GM19467 (cell line): Measurements from ENCODE around the gene TNFAIP8L3.

Experiments
- ATAC-seq: cut with Tn5 transposase; IDR thresholded peaks from one replicate; pipeline ENCODE4 v1.9.1; 2021; ENCODE audit warnings: mild to moderate bottlenecking, moderate library complexity; ENCODE audit not compliant: unreplicated experiment

Gene TNFAIP8L3

GRCh38 chr15:51117270-51117669 lies 22.6 kb upstream of the TNFAIP8L3 start:
- ATAC-seq: no peak

GRCh38 chr15:51114437-51115119 lies 19.9 kb upstream of the TNFAIP8L3 start:
- ATAC-seq: no peak

GRCh38 chr15:51112078-51112477 lies 17.4 kb upstream of the TNFAIP8L3 start:
- ATAC-seq: no peak

GRCh38 chr15:51111061-51111460 lies 16.4 kb upstream of the TNFAIP8L3 start:
- no peak for ATAC-seq

- no peak for ATAC-seq
These were observed 15.5 kb upstream of the TNFAIP8L3 start for GRCh38 chr15:51110171-51110570.

GRCh38 chr15:51108933-51109550 lies 14.3 kb upstream of the TNFAIP8L3 start:
- no peak for ATAC-seq

- no peak for ATAC-seq
These were observed 12.9 kb upstream of the TNFAIP8L3 start for GRCh38 chr15:51107612-51108011.

GRCh38 chr15:51106481-51106880 lies 11.8 kb upstream of the TNFAIP8L3 start:
- ATAC-seq: no peak

GRCh38 chr15:51105430-51106016 lies 10.8 kb upstream of the TNFAIP8L3 start:
- no peak for ATAC-seq

- ATAC-seq: no peak
These were observed 9.8 kb upstream of the TNFAIP8L3 start for GRCh38 chr15:51104512-51104911.

- no peak for ATAC-seq
These were observed 8.6 kb upstream of the TNFAIP8L3 start for GRCh38 chr15:51103330-51103729.

- ATAC-seq: no peak
These were observed 6.2 kb upstream of the TNFAIP8L3 start for GRCh38 chr15:51100785-51101489.

- ATAC-seq: no peak
These were observed 4.5 kb upstream of the TNFAIP8L3 start for GRCh38 chr15:51099185-51099584.

- no peak for ATAC-seq
These were observed 3.6 kb upstream of the TNFAIP8L3 start for GRCh38 chr15:51098331-51098619.

GRCh38 chr15:51097553-51098330 lies 3.0 kb upstream of the TNFAIP8L3 start:
- no peak for ATAC-seq

GRCh38 chr15:51096976-51097375 lies 2.3 kb upstream of the TNFAIP8L3 start:
- ATAC-seq: no peak

GRCh38 chr15:51095681-51096331 lies 1.1 kb upstream of the TNFAIP8L3 start:
- ATAC-seq: no peak

- no peak for ATAC-seq
These were observed 684 bp downstream of the TNFAIP8L3 start for GRCh38 chr15:51093839-51094605.

- ATAC-seq: no peak
These were observed 1.2 kb downstream of the TNFAIP8L3 start for GRCh38 chr15:51093488-51093838.

- no peak for ATAC-seq
These were observed 2.1 kb downstream of the TNFAIP8L3 start for GRCh38 chr15:51092480-51093040.
